K562 (cell line): ENCODE data around the gene FBRS.
A peak's percentile ranks its signal among the peaks of the same experiment; 100 is the strongest.

ENCODE experiments used
- ATF1 ChIP-seq, 2 experiments: fragments of 450-650 bp in 1 of 2; IDR thresholded peaks; 2 replicates each; pipeline ENCODE4 v1.6.1; 2016; ENCODE audit warnings: missing compliant biosample characterization in 1 of 2, missing genetic modification characterization in 1 of 2
- CTCF ChIP-seq, 3 experiments: IDR thresholded peaks in 2 of 3; conservative IDR thresholded peaks in 1 of 3; 2 replicates each; pipeline ENCODE4 v1.5.1; 2011 to 2012; ENCODE audit warnings: low read length in 3 of 3, mild to moderate bottlenecking in 3 of 3, control low read depth in 2 of 3, improper control_type of control experiment in 1 of 3, inconsistent platforms in 1 of 3, low read depth in 1 of 3, mixed read lengths in 1 of 3, moderate library complexity in 1 of 3; ENCODE audit not compliant: insufficient read depth in 2 of 3
- GABPA ChIP-seq: fragments of 200-800 bp; sonication (Bioruptor generic); conservative IDR thresholded peaks from 2 replicates; pipeline ENCODE4 v1.6.1; 2016; ENCODE audit warnings: low read depth, missing genetic modification characterization, missing compliant biosample characterization
- IRF1 ChIP-seq: sonication (generic); formaldehyde crosslinking; IDR thresholded peaks from 2 replicates; pipeline ENCODE4 v1.8.0; 2022; ENCODE audit warnings: missing genetic modification reagents, mild to moderate bottlenecking, borderline replicate concordance
- NFYB ChIP-seq: IDR thresholded peaks from 2 replicates; pipeline ENCODE4 v1.6.1; 2011; ENCODE audit warnings: mild to moderate bottlenecking, moderate library complexity; ENCODE audit not compliant: insufficient read length; ENCODE audit errors: extremely low read depth
- RAD21 ChIP-seq, 2 experiments: fragments of 250-450 bp in 1 of 2; fragments of 450-650 bp in 1 of 2; sonication (Bioruptor Pico) in 1 of 2; formaldehyde crosslinking in 1 of 2; IDR thresholded peaks in 1 of 2; conservative IDR thresholded peaks in 1 of 2; 2 replicates each; pipeline versions ENCODE4 v1.4.0 to v1.8.0; 2020 to 2022; ENCODE audit warnings: mild to moderate bottlenecking in 2 of 2, moderate library complexity in 1 of 2
- SRF ChIP-seq, 2 experiments: fragments of 250-450, 450-650 bp in 1 of 2; sonication (Bioruptor Pico) in 1 of 2; sonication (generic) in 1 of 2; formaldehyde crosslinking; IDR thresholded peaks; 2 replicates each; pipeline versions ENCODE4 v1.5.0 to v1.5.1; 2020 to 2022; ENCODE audit warnings: mild to moderate bottlenecking in 1 of 2, missing genetic modification reagents in 1 of 2
- ZNF232 ChIP-seq: sonication (generic); formaldehyde crosslinking; IDR thresholded peaks from 2 replicates; pipeline ENCODE4 v1.8.0; 2022; ENCODE audit warnings: mild to moderate bottlenecking, missing genetic modification reagents

DNA sequence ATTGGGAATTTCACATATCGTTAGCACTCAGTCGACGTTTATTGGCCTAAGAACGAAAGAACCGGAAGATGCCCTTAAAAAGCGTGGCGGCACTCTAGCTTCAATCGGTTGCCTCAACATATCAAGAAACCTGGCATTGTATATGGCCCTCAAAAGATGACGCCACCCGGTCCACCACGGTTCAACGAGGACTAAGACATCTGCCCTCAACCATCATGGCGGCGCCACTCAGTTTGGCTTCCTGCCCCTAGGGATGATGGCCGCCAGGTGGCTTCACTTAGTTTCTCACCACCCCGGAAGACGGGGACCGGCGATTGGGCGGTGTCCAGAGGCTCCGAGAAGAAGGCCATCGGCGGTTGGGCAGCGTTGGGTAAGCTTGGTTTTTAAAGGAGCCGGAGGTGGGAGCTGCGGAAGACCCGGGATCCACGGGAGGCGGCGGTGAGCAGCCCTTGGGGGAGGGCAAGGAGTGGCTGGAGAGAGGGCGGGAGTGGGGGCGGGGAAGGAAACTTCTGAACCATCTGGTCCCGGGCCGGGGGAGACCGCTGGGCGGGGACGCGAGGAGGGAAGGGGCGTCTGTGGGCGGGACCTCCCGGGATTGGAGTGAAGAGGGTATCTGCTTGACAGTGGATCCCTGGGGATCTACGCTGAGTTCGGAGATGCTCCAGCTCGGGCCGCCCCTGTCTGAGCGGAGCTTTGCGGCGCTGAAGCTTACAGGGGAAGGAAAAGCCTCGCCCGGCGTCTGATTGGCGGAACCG, 7.7 kb upstream of the FBRS start, which contains the start of gene PRR14:
- no peak for TF ChIP-seq RAD21 (CRISPR knock-in tag; conservative IDR thresholded peaks at IDR 0.05 in 1 of 2, IDR thresholded peaks at IDR 0.05 in 1 of 2)
- peak in 2 of 3 experiments; percentile 31 to 32; a peak in 3 of 6 replicates for TF ChIP-seq CTCF (IDR thresholded peaks at IDR 0.05 in 2 of 3, conservative IDR thresholded peaks at IDR 0.05 in 1 of 3; ENCODE audit: insufficient read depth in 2 of 3, low read depth in 1 of 3, low read length in 3 of 3)
- 0 out of 2 replicates have a peak, but pooled peaks have one; percentile 24 for TF ChIP-seq IRF1 (CRISPR knock-in tag)
- TF ChIP-seq SRF (CRISPR knock-in tag; IDR thresholded peaks at IDR 0.05) = peak in 1 of 2 experiments; percentile 89; a peak in 2 of 4 replicates
- TF ChIP-seq ATF1 (CRISPR knock-in tag; IDR thresholded peaks at IDR 0.05) = no peak
- TF ChIP-seq ATF1 (tag; IDR thresholded peaks at IDR 0.05) = peak; percentile 94
- TF ChIP-seq ZNF232 (CRISPR knock-in tag) = no peak
- peak; percentile 63 for TF ChIP-seq GABPA
- peak; percentile 87 for TF ChIP-seq NFYB
